IMR-90 (cell line): ENCODE data around the gene SBK2. TPM values are rescaled to one million over a fixed set of nuclear protein-coding genes. Genes with fewer than 3 reads are reported as not detected.
"Not testable (repeated sequence)": the region's sequence is repeated elsewhere in the genome, so short reads cannot be mapped to it uniquely, and the experiment has no call there.

Experiments used
- ATAC-seq: fragments of 200-7000 bp; cut with Tn5 transposase; 2 replicates; pipeline ENCODE4 v1.9.1; 2020; ENCODE audit warnings: low read depth, mild to moderate bottlenecking, moderate library complexity
- BruUV-seq: library from RNA; stranded (reverse); fragments of 400-500 nt; replicated peaks from 2 replicates; lab custom pipeline; 2021; lab: Mats Ljungman, UMichigan
- CTCF ChIA-PET: fragments of 300-600 bp; formaldehyde crosslinking; extraction: SDS; loops from one replicate; lab custom pipeline; 2021; ENCODE audit warnings: antibody characterized with exemption; lab: Yijun Ruan, JAX
- POLR2A ChIA-PET: fragments of 300-600 bp; sonication (Branson Sonifier 250); formaldehyde crosslinking; loops from one replicate; lab custom pipeline; 2022; ENCODE audit warnings: antibody characterized with exemption; ENCODE audit not compliant: unreplicated experiment; lab: Charles Lee
- DNase-seq: peaks from one replicate; pipeline ENCODE4 v3.0.0; 2013
- H2AFZ ChIP-seq: replicated peaks from 2 replicates; pipeline ENCODE3; 2013; ENCODE audit warnings: low read length, mild to moderate bottlenecking; ENCODE audit not compliant: poor library complexity
- H2AK5ac ChIP-seq: 2 replicates; pipeline ENCODE4 v1.6.1; 2013; ENCODE audit warnings: low read depth, low read length, inconsistent platforms
- H2AK9ac ChIP-seq: replicated peaks from 2 replicates; pipeline ENCODE3; 2013; ENCODE audit warnings: mild to moderate bottlenecking, low read depth, low read length, moderate library complexity; ENCODE audit not compliant: poor library complexity
- H2BK120ac ChIP-seq: 2 replicates; pipeline ENCODE4 v1.6.1; 2013; ENCODE audit warnings: low read depth, low read length, inconsistent platforms
- H2BK15ac ChIP-seq: 3 replicates; pipeline ENCODE4 v1.6.1; 2013; ENCODE audit warnings: low read depth, low read length, inconsistent platforms
- H2BK20ac ChIP-seq: 2 replicates; pipeline ENCODE4 v1.6.1; 2013; ENCODE audit warnings: low read depth, mild to moderate bottlenecking, inconsistent platforms, low read length, moderate library complexity
- H2BK5ac ChIP-seq: 2 replicates; pipeline ENCODE4 v1.6.1; 2013; ENCODE audit warnings: mild to moderate bottlenecking, low read depth, low read length, inconsistent platforms; ENCODE audit not compliant: poor library complexity, severe bottlenecking
- H3K14ac ChIP-seq: replicated peaks from 2 replicates; pipeline ENCODE4 v1.6.1; 2013; ENCODE audit warnings: low read depth, low read length, inconsistent platforms
- H3K18ac ChIP-seq: 2 replicates; pipeline ENCODE4 v1.6.1; 2013; ENCODE audit warnings: low read depth, low read length, control low read depth
- H3K23ac ChIP-seq: 2 replicates; pipeline ENCODE4 v1.6.1; 2013; ENCODE audit warnings: low read depth, low read length, inconsistent platforms
- H3K27ac ChIP-seq: 2 replicates; pipeline ENCODE4 v1.5.1; 2013; ENCODE audit warnings: mild to moderate bottlenecking, control low read depth, low read length; ENCODE audit not compliant: insufficient read depth
- H3K27me3 ChIP-seq: 2 replicates; pipeline ENCODE4 v1.6.1; 2013; ENCODE audit warnings: low read length; ENCODE audit not compliant: control insufficient read depth, insufficient read depth
- H3K36me3 ChIP-seq: 2 replicates; pipeline ENCODE4 v1.6.1; 2013; ENCODE audit warnings: low read length, mixed read lengths; ENCODE audit not compliant: control insufficient read depth, insufficient read depth
- H3K4ac ChIP-seq: 2 replicates; pipeline ENCODE4 v1.6.1; 2013; ENCODE audit warnings: low read depth, low read length, inconsistent platforms
- H3K4me1 ChIP-seq: 2 replicates; pipeline ENCODE4 v1.6.1; 2013; ENCODE audit warnings: low read length, mixed read lengths; ENCODE audit not compliant: control insufficient read depth, insufficient read depth
- H3K4me2 ChIP-seq: 2 replicates; pipeline ENCODE4 v1.6.1; 2013; ENCODE audit warnings: low read depth, mild to moderate bottlenecking, control low read depth, low read length, moderate library complexity
- H3K4me3 ChIP-seq: 2 replicates; pipeline ENCODE4 v1.5.1; 2013; ENCODE audit warnings: low read depth, mild to moderate bottlenecking, control low read depth, low read length, moderate library complexity; ENCODE audit not compliant: insufficient read depth
- H3K56ac ChIP-seq: 2 replicates; pipeline ENCODE4 v1.6.1; 2013; ENCODE audit warnings: low read length, inconsistent platforms; ENCODE audit not compliant: insufficient read depth; ENCODE audit errors: extremely low read depth
- H3K79me1 ChIP-seq, 2 experiments: 2 replicates each; pipeline ENCODE4 v1.6.1; 2013; ENCODE audit warnings: low read length in 2 of 2, inconsistent platforms in 1 of 2, low read depth in 1 of 2
- H3K9ac ChIP-seq: 2 replicates; pipeline ENCODE4 v1.6.1; 2013; ENCODE audit warnings: low read depth, low read length, control low read depth
- H3K9me1 ChIP-seq: 2 replicates; pipeline ENCODE4 v1.6.1; 2013; ENCODE audit warnings: low read length, inconsistent platforms; ENCODE audit not compliant: insufficient read depth
- H3K9me3 ChIP-seq: 2 replicates; pipeline ENCODE4 v1.6.1; 2013; ENCODE audit warnings: low read length; ENCODE audit not compliant: control insufficient read depth, insufficient read depth
- H4K20me1 ChIP-seq: 2 replicates; pipeline ENCODE4 v1.6.1; 2013; ENCODE audit warnings: low read length, inconsistent platforms; ENCODE audit not compliant: insufficient read depth
- H4K5ac ChIP-seq: 2 replicates; pipeline ENCODE4 v1.6.1; 2013; ENCODE audit warnings: mild to moderate bottlenecking, low read depth, low read length, control low read depth
- H4K8ac ChIP-seq, 2 experiments: 2 replicates each; pipeline ENCODE4 v1.6.1; 2013; ENCODE audit warnings: low read depth in 2 of 2, low read length in 2 of 2, control low read depth in 1 of 2, inconsistent platforms in 1 of 2
- H4K91ac ChIP-seq: 2 replicates; pipeline ENCODE4 v1.6.1; 2013; ENCODE audit warnings: low read depth, low read length, inconsistent platforms; ENCODE audit not compliant: insufficient read depth
- CEBPB ChIP-seq: IDR thresholded peaks from 2 replicates; pipeline ENCODE4 v1.6.1; 2012; ENCODE audit warnings: low read depth, low read length, improper control_type of control experiment
- FOS ChIP-seq: fragments of 150-350 bp; IDR thresholded peaks from 2 replicates; pipeline ENCODE4 v1.6.1; 2016; ENCODE audit warnings: low read depth, low read length
- RFX5 ChIP-seq: IDR thresholded peaks from 2 replicates; pipeline ENCODE4 v1.8.0; 2012; ENCODE audit warnings: low read depth, mild to moderate bottlenecking, low read length, moderate library complexity
- WGBS, 2 experiments: methylation state at CpG; one replicate each; pipeline versions ENCODE4 v1.1.5 to v1.1.7; 2013; ENCODE audit warnings: missing lambda C conversion rate in 2 of 2; ENCODE audit not compliant: insufficient read length in 1 of 2; ENCODE audit errors: extremely low coverage in 2 of 2; 5-methylcytosine and 5-hydroxymethylcytosine counted together
- dilution Hi-C: fragments of 300-500 bp; cut with HindIII; formaldehyde crosslinking; loops from one replicate; pipeline ENCODE4 v1.14.3; 2018; ENCODE audit warnings: low sequenced_read_pairs; ENCODE audit not compliant: unreplicated experiment
- in situ Hi-C: fragments of 300-500 bp; cut with MboI; formaldehyde crosslinking; loops from 3 replicates; pipeline ENCODE4 v1.14.3; 2019; ENCODE audit warnings: low sequenced_read_pairs, inconsistent platforms, mixed read lengths
- intact Hi-C: fragments of 100-400 bp; cut with micrococcal nuclease; formaldehyde crosslinking; loops from 2 replicates; pipeline ENCODE4 v1.10.0; 2022
- polyA plus RNA-seq, 3 experiments: library from polyadenylated mRNA; depleted of rRNA; stranded (reverse); fragments of >200 nt; gene quantifications; 2 replicates each; pipeline ENCODE4 v1.2.3, GENCODE V29; 2012; ENCODE audit warnings: low replicate concordance in 1 of 3
- total RNA-seq: library from RNA; depleted of rRNA; stranded (reverse); fragments of >200 nt; gene quantifications from 2 replicates; pipeline ENCODE4 v1.2.3, GENCODE V29; 2012

Gene SBK2
- total and polyA plus RNA-seq, 2 of the 4 experiments (the other 2 are of a cell fraction), result 0.48 TPM; not detected in 1

- H3K4me3 ChIP-seq, result no peak overlapping the region
- no peaks in the 10 kb centered on the region for H3K27me3 ChIP-seq
- no peak overlapping the region for H4K5ac ChIP-seq
- dilution Hi-C loops (no loop called here), in situ Hi-C loops (no loop called here), intact Hi-C loops (no loop called here)
- no peak overlapping the region for H3K18ac ChIP-seq
- no peak overlapping the region for H2AK9ac ChIP-seq
- H2AK5ac ChIP-seq, result no peak overlapping the region
- no peak overlapping the region for H3K27ac ChIP-seq
- no peak overlapping the region for H2BK20ac ChIP-seq
- POLR2A ChIA-PET, result interaction anchor here (0.6 kb wide), 1 partner anchor 15 kb away, joined by 3 read pairs; no protein-coding TSS in a partner anchor
- H4K20me1 ChIP-seq, result no peaks in the 10 kb centered on the region; the same call in 1 of the 2 replicates
- peaks cover 8 to 23% of the 10 kb centered on the region in 2 experiments for H3K79me1 ChIP-seq
- H3K23ac ChIP-seq, result no peak overlapping the region
- H3K4ac ChIP-seq, result no peak overlapping the region
- H3K9ac ChIP-seq, result no peak overlapping the region
- no peak overlapping the region for H2BK120ac ChIP-seq
- no peak overlapping the region for H3K56ac ChIP-seq
- TF ChIP-seq CEBPB (no peak), RFX5 (no peak), FOS (no peak)
- H2BK15ac ChIP-seq, result no peak overlapping the region
- DNase-seq, result no peak
- no peak overlapping the region for H2BK5ac ChIP-seq
- H3K4me1 ChIP-seq, result peaks cover 4% of the 10 kb centered on the region; the same call in 1 of the 2 replicates
- H3K9me1 ChIP-seq, result peaks cover 7% of the 10 kb centered on the region
- H3K9me3 ChIP-seq, result no peaks in the 10 kb centered on the region
- no peak for ATAC-seq
- H2AFZ ChIP-seq, result no peak overlapping the region
- H3K4me2 ChIP-seq, result no peak overlapping the region
- H4K91ac ChIP-seq, result no peak overlapping the region
- no peak overlapping the region for H3K14ac ChIP-seq
- H4K8ac ChIP-seq, result no peak overlapping the region
- no TSS peak for BruUV-seq
- CTCF ChIA-PET, result no interaction called here
- H3K36me3 ChIP-seq, result peaks cover 14% of the 10 kb centered on the region
- no CpG with 5 or more reads among the region's 5 CpGs for WGBS, 2 experiments
Measured at GRCh38 chr19:55576746-55577145, 39.8 kb upstream of the SBK2 start.

- H3K9ac ChIP-seq, H3K4me2 ChIP-seq, DNase-seq, H4K5ac ChIP-seq, H2BK15ac ChIP-seq, H3K9me1 ChIP-seq, H2BK5ac ChIP-seq, H3K14ac ChIP-seq, H3K9me3 ChIP-seq, H3K79me1 ChIP-seq, H3K4me1 ChIP-seq, H4K8ac ChIP-seq, in situ Hi-C loops, H3K56ac ChIP-seq, H3K27me3 ChIP-seq, dilution Hi-C loops, H3K27ac ChIP-seq, ATAC-seq, H2AK5ac ChIP-seq, H3K23ac ChIP-seq, BruUV-seq, H3K18ac ChIP-seq, H3K4me3 ChIP-seq, H2BK120ac ChIP-seq, H4K20me1 ChIP-seq, H2AFZ ChIP-seq, H3K4ac ChIP-seq, H2AK9ac ChIP-seq, H4K91ac ChIP-seq, H2BK20ac ChIP-seq, intact Hi-C loops, CTCF ChIA-PET: not testable (repeated sequence)
- peaks cover 14% of the 10 kb centered on the region for H3K36me3 ChIP-seq
- POLR2A ChIA-PET, result interaction anchor here (1.1 kb wide), 1 partner anchor 25 kb away, joined by 10 read pairs; the partner anchor contains the start of gene FIZ1
- WGBS, 2 experiments, result no CpG with 5 or more reads among the region's 6 CpGs
Measured at GRCh38 chr19:55573929-55574328, 37.0 kb upstream of the SBK2 start.
